ENCODE measurements around the gene ADCY3.

ADCY3 gene

DNA sequence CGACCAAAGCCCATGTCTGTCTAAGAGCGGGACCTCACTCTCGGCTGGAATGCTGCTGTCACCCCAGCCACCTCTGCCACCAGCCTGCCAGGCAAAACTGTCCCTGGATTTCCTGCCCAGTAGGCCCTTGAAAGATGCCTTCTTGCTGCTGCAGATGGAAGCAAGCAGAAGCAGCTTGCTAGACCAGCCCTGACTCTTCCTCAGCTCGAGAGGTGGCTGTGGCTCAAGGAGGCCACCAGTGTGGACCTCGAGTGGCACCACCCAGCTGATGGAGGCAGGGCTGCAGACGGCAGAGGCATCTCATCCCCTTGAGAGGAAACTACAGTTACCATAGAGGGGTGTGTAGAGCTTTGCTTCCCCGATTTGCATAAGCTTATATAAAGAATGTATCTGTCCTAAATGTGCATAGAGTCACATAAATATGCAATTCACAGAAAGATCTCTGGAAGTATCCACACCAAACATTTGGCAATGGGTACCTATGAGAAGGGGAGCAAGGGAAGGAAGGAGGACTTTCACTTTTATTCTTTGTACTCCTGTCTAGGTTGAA, 20.6 kb downstream of the ADCY3 start:
- FAIRE-seq, result no peak

DNA sequence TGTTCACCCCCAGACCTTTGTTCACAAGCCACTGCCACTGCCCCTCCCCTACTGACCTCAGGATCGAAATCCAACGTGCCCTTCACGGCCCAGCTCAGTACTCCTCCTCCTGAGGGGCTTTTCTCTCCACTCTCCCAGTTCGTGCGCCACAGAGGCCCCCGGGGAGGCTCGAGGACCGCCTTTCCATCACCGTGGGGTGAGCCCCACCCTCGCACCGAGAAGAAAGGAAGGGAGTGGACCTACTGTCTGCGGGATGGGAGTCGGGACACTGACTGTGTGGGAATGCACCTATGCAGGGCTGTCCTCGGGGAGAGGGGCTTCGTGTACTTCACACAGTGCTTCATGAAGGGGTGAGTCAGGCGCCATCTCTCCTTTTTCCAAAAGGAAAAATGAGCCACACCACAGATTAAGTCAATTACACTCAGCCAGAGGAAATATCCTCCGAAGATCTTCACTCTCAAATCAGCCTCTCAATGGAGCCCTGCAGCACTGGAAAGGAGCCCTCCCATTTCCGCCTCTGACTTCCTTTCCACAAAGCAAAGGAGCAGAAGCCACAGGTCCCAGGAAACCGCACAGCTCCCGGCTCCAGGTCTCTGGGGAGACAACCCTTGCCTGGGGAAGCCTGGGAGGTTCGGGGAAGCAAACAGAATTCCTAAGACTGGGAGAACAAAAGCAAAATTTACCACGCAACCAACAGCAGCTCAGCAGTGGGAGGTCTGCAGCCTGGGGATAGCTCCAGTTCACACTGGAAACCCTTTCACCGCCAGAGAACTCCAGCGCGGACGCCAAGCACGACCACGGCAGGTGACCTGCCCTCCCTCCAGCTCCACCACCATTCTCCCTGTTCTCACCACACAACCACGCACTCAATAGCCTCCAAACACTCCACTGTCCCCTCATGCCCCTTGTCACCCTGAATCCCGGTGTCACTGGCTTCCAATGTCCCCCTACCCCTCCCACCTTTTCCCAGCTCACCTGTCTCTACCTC, 21.6 kb downstream of the ADCY3 start:
- no peak for FAIRE-seq

DNA sequence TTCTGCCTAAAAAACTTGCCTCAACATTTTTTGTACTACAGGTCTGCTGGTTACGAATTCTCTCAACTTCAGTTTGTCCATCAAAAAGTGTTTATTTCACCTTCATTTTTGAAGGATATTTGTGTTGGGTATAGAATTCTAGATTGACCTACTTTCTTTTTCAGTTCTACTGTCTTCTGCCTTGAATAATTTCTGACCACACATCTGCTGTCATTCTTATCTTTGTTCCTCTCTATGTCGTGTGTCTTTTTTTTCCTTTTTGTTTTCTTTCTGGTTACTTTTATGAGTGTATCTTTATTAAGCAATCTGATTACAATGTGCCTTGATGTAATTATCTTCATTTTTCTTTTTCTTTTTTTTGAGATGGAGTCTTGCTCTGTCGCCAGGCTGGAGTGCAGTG, 25.3 kb downstream of the ADCY3 start:
- no peak for FAIRE-seq

DNA sequence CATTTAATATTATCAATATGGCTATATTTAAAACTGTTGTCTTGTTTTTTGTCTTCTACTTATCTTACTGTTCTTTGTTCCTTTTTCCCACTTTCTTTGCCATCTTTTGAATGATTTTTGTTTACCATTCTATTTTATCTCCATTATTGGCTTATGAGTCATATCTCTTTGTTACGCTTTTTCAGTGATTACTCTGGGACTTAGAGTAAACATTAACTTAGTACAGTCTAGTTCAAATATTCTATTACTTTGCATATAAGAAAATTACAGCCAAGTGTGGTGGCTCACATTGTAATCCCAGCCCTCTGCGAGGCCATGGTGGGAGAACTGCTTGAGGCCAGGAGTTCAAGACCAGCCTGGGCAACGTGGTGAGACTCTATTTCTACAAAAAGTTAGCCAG, 26.1 kb downstream of the ADCY3 start:
- no peak for FAIRE-seq

DNA sequence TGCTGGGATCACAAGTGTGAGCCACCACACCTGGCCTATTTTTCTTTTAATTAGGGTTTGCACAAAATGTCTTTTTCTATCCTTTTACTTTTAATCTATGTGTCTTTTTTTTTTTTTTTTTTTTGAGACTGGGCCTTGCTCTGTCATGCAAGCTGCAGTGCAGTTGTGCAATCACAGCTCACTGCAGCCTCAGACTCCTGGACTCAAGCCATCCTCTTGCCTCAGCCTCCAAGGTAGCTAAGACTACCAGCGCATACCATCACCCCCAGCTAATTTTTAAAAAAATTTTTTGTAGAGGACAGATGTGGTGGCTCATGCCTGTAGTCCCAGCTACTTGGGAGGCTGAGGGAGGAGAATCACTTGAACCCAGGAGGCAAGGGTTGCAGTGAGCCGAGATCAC, 27.1 kb downstream of the ADCY3 start:
- FAIRE-seq, result no peak

DNA sequence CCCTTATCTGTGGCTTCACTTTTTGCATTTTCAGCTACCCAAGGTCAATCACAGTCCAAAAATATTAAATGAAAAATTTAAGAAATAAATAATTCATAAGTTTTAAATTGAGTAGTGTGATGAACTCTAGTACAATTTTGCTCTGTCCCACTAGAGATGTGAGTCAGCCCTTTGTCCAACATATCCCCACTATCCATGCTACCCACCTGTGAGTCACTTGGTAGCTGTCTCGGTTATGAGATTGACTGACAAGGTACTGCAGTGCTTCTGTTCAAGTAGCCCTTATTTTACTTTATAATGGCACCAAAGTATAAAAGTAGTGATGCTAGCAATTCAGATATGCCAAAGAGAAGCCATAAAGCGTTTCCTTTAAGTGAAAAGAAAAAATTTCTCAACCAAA, 28.8 kb downstream of the ADCY3 start:
- no peak for FAIRE-seq

DNA sequence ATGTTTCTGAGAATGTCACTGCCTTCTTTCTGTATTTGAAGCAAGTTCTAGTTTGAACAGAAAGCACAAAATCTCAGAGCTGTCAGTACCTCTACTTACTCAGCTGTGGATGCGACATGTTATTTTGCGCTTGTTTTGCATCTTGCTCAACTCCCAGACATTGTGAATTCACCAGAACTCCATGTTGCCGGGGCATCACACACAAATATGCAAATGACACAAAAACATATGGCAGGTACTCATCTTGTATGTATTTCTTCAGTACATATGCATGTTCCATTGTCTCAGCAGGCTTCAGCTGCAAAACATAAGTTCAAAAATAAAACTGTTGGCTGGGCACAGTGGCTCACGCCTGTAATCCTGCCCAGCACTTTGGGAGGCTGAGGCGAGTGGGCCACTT, 30.8 kb downstream of the ADCY3 start:
- no peak for FAIRE-seq

DNA sequence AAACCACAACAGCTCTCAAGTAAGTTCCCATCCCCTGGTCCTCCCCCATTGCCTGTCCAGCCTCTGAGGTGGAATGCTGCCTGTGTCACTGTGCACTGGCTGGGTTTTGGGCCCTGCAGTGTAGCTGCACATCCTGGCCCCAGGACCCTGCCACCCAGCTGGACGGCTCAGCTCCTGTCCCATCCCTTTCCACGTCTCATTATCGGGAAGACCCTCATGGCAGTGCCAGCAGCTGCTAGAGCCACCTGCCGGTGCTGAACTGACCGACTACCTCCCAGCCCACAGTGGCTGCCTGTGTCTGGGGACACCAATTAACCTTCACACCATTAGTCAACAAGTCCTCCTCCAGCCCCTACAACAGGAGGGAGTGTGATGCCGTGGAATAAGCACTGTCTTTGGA, 31.9 kb downstream of the ADCY3 start:
- no peak for FAIRE-seq

DNA sequence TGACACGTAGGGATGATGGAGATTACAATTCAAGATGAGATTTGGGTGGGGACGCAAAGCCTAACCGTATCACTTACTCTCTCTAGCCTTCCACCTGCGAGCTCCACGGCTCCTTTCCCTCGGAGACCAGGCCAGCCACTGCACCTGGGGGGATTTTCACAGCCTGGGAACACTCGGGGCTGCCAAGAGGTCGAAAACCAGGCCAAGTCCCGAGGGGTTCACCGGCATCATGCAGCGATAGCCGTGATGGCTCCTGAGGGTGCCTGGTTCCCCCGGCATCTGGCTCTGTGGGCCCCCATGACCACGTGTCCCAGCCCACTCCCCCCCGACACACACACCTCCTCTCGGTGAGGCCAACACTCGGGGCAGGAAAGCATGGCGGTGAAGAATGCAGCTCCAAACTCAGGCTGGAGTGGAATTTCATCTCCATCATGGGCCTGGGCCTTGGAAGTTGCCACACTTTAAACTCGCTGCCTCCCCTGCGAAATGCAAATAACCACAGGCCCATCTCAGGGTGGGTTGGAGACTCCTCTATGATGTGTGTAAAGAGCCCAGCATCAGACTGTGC, 32.6 kb downstream of the ADCY3 start:
- FAIRE-seq, result no peak

DNA sequence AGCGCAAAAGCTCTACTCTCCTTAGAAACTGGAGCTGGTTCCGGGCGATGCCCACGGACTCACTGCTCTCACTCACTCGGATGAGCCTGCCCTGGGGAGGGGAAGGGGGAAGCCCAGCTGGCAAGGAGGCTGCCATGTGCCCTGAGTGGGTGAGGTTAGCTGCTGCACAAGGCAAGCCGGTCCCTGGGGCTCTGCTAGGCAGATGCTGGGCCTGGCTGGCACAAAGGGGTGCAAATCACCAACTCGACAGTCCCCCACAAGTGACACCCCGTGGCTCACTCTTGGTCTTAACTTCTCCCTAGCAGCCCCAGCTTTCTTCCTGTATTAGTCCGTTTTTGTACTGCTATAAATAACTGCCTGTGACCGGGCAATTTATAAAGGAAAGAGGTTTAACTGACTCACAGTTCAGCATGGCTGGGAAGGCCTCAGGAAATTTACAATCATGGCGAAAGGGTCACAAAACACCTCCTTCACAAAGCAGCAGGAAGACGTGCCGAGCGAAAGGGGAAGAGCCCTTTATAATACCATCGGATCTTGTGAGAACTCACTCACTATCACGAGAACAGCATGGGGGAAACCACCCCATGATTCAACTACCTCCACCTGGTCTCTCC, 33.2 kb downstream of the ADCY3 start:
- FAIRE-seq, result no peak

DNA sequence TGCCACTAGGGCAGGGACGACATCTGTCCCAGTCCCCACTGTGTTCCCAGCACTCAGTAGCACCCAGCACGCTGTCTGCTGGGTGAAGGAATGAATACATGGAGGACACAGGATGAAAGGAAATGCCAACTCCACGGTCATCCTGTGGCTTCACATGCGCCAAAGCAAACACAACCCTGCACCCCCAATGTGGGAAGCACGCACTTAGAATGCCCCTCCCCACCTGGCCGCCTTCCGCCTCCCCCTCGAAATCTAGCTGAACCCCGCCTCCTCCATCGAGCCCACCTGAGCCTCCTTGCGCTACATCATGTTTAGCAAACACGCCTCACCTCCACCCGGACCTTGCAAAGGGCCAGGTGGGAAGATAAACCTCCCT, 33.9 kb downstream of the ADCY3 start:
- FAIRE-seq, result no peak

DNA sequence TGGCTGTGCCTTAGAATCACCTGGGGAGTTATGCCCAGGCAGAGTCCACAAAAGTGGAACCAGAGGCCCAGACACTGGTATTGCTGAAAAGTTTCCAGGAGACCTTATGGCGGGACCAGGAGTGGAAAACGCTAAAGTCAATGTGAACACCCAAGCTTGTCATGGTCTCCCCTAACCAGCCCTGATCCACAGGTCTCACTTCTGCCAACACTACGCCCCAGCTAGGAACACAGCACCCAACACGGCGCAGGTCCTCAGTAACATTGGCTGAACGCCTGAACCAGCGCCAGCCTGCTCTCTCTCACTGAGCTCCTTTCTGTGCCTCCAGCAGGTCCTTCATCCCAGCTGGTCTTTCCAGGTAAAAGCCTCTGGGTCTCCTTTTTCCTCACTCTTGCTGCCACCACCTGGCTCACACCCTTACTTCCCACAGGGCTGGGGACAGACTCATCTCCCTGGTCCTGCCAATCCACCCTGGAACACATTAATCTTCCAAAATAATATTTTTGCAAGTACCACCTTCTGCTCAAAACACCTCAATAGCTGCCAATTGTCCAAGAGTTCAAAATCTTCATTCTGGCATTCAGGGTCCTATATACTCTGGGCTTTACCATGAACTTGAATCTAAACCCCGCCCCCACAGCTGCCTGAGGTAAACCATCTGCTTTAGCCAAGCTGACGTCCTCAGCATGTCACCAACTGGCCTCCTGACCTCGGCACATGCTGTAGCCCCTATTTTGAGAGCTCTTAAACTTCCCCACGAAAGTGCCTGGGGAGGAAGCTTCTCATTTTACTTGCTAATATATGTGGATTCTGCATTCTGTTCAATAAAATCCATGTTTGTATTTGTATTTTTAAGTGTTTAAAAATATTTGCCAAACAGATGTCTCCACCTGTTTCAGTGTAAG, 34.6 kb downstream of the ADCY3 start:
- no peak for FAIRE-seq

DNA sequence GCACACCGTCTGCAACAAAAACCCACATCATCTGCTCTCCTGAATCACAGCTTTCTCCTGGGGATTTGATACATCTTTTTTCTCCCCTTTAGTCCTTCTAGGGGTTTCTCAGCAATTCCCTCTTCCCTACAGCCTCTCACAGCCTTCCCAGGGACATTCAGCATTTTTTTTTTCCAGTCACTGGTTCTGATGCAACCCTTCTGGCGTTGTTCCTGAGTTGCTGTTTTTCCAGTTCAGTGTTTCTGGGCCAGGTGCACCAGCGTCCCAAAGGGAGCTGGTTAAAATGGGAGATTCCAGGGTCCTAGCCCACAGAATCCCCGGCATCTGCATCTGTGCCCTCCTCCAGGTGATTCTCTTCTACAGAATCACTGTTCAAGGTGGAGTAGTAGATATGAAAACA, 36.1 kb downstream of the ADCY3 start:
- FAIRE-seq, result no peak

DNA sequence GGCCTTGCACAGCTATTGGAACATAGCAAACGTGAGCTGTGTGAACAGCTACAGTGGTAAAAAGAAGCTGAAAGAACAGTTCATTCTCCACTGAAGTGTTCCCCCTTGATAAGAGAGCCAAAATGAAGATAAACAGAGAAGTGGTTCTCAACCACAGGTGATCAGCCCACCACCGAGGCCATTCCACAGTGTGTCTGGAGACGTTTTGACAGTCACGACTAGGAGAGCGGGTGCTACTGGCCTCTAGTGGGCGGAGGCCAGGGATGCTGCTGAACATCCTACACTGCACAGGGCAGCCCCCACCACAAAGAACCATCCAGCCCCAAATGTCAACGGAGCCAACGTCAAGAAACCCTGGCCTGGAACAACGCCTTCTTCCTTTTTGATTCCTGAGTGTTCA, 38.4 kb downstream of the ADCY3 start:
- FAIRE-seq, result no peak

DNA sequence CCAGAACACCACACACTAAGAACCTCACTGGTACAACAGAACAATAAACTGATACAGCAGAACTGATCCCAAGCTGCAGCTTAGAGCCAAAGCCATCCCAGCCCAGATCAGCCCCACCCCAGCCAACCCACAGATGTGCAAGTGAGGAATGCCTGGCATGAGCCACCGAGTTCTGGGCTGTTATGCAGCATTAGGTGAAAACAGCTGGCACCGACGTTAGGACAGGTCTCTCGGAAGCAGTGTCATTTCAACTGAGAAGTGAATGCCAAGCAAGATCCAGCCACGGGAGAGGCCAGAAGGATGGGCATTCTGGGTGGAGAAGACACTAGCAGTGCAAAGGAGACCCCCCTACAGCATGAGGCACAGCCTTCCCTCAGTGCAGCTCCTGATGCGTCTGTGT, 38.9 kb downstream of the ADCY3 start:
- no peak for FAIRE-seq

DNA sequence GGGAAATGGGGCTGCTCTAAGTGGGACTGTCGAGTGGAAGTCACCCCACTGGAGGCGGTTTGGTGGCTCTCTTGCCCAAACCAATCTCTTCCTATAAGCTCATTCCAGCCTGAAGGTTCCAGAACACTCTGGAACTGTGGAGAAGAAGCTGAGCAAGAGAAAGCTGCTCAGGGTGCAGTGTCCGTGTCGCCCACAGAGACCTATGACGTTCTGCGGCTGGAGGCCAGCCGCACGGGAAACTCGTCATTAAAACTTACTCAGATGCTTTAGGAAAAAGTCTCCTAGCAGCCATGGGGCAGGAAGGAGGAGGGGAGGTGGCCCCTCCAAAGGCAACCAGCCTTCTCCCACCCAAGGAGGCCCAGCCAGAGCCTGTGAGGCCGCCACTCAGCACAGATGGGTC, 41.7 kb downstream of the ADCY3 start:
- FAIRE-seq, result no peak

DNA sequence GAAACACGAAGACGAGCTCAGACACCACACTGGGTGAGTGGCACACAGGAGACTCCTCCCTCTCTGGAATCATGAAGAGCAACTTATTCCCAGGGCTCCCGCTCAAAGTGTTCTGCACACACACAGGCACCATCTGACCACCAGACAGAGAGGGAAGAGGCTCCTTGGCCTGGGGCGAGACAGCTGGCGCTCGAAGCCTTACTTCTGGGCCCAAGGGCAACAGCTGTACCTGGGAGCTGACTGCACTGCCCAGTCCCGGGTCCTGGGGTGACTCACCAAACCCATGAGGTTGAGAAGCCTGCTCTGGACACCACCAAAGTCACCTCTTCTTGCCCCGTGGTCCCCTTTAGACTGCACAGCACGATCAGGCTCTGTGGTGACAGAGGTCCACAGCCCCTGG, 42.4 kb downstream of the ADCY3 start:
- no peak for FAIRE-seq

DNA sequence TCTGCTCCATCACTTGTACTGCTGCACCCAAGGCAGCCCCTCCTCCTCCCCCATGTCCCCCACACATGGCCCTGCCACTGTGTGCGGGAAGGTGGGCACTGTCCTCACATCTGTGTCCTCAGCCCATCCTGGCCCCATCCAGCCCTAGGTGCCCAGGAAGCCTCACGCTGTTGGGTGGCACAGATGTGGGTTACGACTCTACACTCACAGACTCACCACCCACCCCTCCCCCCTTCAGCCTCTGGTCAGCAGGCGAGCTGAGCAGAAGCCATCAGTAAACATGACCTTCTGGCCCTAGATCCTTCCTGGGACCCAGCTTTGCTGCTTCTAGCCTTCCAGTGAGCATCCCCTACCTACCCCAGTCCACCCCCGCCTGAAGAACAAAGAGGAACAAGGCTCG, 43.0 kb downstream of the ADCY3 start:
- FAIRE-seq, result no peak

DNA sequence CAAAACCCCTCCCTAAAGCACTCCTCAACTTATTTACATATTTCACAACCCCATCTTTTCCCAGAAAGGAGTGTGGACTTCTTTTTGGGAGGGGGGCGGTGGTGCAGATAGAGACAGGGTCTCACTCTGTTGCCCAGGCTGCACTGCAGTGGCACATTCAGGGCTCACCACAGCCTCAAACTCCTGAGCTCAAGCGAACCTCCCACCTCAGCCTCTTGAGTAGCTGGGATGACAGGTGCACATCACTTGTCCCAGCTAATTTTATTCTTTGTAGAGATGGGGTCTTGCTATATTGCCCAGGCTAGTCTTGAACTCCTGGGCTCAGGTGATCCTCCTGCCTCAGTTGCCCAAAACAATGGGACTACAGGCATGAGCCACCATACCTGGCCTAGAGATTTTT, 44.1 kb downstream of the ADCY3 start:
- FAIRE-seq, result no peak

DNA sequence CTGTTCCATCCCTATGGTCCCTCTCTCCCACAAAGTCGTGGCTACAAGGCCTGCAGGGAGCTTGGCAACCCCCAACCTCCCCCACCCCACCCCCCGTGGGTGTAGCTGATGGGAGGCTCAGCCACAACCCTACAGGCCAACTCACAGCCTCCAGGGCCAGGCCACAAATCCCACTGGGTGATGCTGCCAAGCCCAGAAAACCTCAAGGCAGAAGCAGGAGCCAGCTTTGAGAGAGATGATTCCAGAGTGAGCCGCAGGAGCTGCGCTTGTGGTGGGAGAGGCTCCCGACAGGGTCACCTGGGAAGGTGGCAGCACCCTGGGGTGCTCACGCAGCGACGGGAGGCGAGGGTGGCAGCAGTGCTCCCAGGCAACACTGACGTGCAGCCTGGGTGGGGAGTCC, 44.8 kb downstream of the ADCY3 start:
- no peak for FAIRE-seq

DNA sequence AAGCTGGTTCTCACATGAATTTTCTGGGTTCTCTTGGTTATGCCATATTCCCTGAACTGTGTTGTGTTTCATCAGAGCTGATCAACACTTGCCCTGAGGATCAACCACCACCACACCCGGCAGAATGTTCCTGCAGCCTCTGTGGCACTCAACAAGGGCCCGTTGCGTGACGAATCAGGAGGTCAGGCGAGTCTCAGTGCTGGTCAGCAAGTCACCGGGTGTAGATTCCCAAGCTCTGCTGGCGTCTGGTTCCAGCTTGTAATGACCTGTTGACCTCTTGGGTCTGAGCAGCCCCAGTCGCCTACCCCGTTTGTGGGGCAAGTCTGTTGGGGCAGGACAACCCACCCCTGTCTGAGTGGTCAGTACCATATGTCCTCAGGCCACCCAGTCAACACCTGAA, 46.0 kb downstream of the ADCY3 start:
- no peak for FAIRE-seq

DNA sequence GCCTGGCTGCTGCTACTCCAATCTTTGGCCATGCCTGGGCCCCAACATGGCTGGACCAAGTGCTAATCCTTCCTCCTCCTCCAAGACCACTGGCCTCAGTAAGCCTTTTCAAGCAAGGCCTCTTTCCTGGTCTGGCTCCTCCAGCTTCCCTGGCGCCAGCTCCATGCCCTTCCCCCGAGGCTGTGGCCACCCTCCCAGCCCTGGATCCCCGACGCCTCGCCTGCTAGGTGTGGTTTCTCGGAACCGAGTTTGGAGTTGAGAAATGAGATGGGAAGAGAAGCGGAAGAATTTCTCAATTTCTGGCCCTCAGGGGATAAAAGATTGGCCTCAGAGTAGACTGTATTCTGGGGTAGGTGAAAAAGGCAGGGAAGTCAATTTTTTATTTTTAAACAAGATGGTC, 46.4 kb downstream of the ADCY3 start:
- FAIRE-seq, result no peak
